HepG2 (cell line): ENCODE results near the gene PTPRE. TPM values are rescaled to one million over a fixed set of nuclear protein-coding genes. Genes with fewer than 3 reads are reported as not detected.

Source experiments
- CBX2 ChIP-seq, 2 experiments: fragments of 200-600 bp in 1 of 2; sonication (generic); formaldehyde crosslinking in 1 of 2; IDR thresholded peaks; 2 replicates each; pipeline versions ENCODE4 v1.7.0 to v1.8.1; 2018 to 2022; ENCODE audit warnings: low read depth in 2 of 2, low read length in 1 of 2, mild to moderate bottlenecking in 1 of 2, missing genetic modification reagents in 1 of 2
- FOXO1 ChIP-seq: sonication (generic); formaldehyde crosslinking; IDR thresholded peaks from 2 replicates; pipeline ENCODE4 v1.4.0; 2020; ENCODE audit warnings: missing genetic modification reagents
- GABPB1 ChIP-seq: IDR thresholded peaks from 2 replicates; pipeline ENCODE4 v1.6.1; 2016; ENCODE audit warnings: mild to moderate bottlenecking, missing genetic modification reagents, moderate library complexity, missing compliant biosample characterization
- JUND ChIP-seq: sonication (generic); formaldehyde crosslinking; IDR thresholded peaks from 2 replicates; pipeline ENCODE4 v1.8.0; 2022; ENCODE audit warnings: mild to moderate bottlenecking, missing genetic modification reagents
- KLF16 ChIP-seq, 2 experiments: sonication (generic) in 1 of 2; formaldehyde crosslinking in 1 of 2; IDR thresholded peaks; 2 replicates each; pipeline versions ENCODE4 v1.6.1 to v1.8.0; 2016 to 2023; ENCODE audit warnings: missing genetic modification reagents in 2 of 2, missing compliant biosample characterization in 1 of 2
- NONO ChIP-seq, 2 experiments: fragments of 450-650 bp in 1 of 2; sonication (generic) in 1 of 2; formaldehyde crosslinking in 1 of 2; IDR thresholded peaks in 1 of 2; conservative IDR thresholded peaks in 1 of 2; 2 replicates each; pipeline versions ENCODE4 v1.6.1 to v1.8.0; 2017 to 2022; ENCODE audit warnings: mild to moderate bottlenecking in 1 of 2, missing genetic modification reagents in 1 of 2, moderate library complexity in 1 of 2
- POLR2G ChIP-seq: fragments of 200-400 bp; formaldehyde crosslinking; IDR thresholded peaks from 2 replicates; pipeline ENCODE4 v1.6.1; 2018; ENCODE audit warnings: mild to moderate bottlenecking, low read depth, low read length, moderate library complexity
- RARA ChIP-seq: IDR thresholded peaks from 2 replicates; pipeline ENCODE4 v1.6.1; 2016; ENCODE audit warnings: missing genetic modification reagents, missing compliant biosample characterization
- REL ChIP-seq: sonication (generic); formaldehyde crosslinking; conservative IDR thresholded peaks from 2 replicates; pipeline ENCODE4 v1.8.0; 2022; ENCODE audit warnings: mild to moderate bottlenecking, missing genetic modification reagents, moderate library complexity
- SATB2 ChIP-seq: sonication (generic); formaldehyde crosslinking; IDR thresholded peaks from 2 replicates; pipeline ENCODE4 v1.5.0; 2020; ENCODE audit warnings: missing genetic modification reagents
- SIN3B ChIP-seq: fragments of 150-350 bp; IDR thresholded peaks from 2 replicates; pipeline ENCODE4 v1.6.1; 2014; ENCODE audit warnings: low read length
- TFAP4 ChIP-seq: sonication (generic); IDR thresholded peaks from 2 replicates; pipeline ENCODE4 v1.6.1; 2016; ENCODE audit warnings: low read depth, borderline replicate concordance
- YEATS4 ChIP-seq: sonication (generic); formaldehyde crosslinking; IDR thresholded peaks from 2 replicates; pipeline ENCODE4 v1.4.0; 2020; ENCODE audit warnings: missing genetic modification reagents, borderline replicate concordance
- ZNF446 ChIP-seq: sonication (generic); formaldehyde crosslinking; IDR thresholded peaks from 2 replicates; pipeline ENCODE4 v1.5.0; 2020; ENCODE audit warnings: mild to moderate bottlenecking, missing genetic modification reagents
- ZNF552 ChIP-seq: sonication (generic); formaldehyde crosslinking; IDR thresholded peaks from 2 replicates; pipeline ENCODE4 v1.9.0; 2022; ENCODE audit warnings: missing genetic modification reagents, mild to moderate bottlenecking, borderline replicate concordance
- ZNF850 ChIP-seq: sonication (generic); formaldehyde crosslinking; conservative IDR thresholded peaks from 2 replicates; pipeline ENCODE4 v1.9.0; 2021; ENCODE audit warnings: mild to moderate bottlenecking, missing genetic modification reagents
- polyA plus RNA-seq, 8 experiments: library from polyadenylated mRNA; depleted of rRNA in 3 of 8; stranded (reverse) in 7 of 8; unstranded in 1 of 8; fragments of >200 nt; fragmentation: Illumina TruSeq in 4 of 8; extraction: Trizol in 4 of 8; gene quantifications; 2 replicates each; pipeline versions ENCODE4 v1.2.1 to v1.2.3, GENCODE V29; 2011 to 2016; ENCODE audit warnings: low read depth in 4 of 8, missing spikeins in 1 of 8, mixed read lengths in 1 of 8; ENCODE audit not compliant: insufficient read depth in 1 of 8
- total RNA-seq, 5 experiments: library from RNA; depleted of rRNA; stranded (reverse); fragments of >200 nt; fragmentation: Illumina TruSeq; extraction: Trizol; gene quantifications; 2 replicates each; pipeline ENCODE4 v1.2.3, GENCODE V29; 2016; ENCODE audit warnings: low read depth in 1 of 5
- TF ChIP-seq, protein P1 (sequence below): sonication (generic); formaldehyde crosslinking; IDR thresholded peaks from 2 replicates; pipeline ENCODE4 v1.5.0; 2020; ENCODE audit warnings: mild to moderate bottlenecking, missing genetic modification reagents
- TF ChIP-seq, protein P2 (sequence below): sonication (generic); formaldehyde crosslinking; IDR thresholded peaks from 2 replicates; pipeline ENCODE4 v1.5.0; 2020; ENCODE audit warnings: missing genetic modification reagents, mild to moderate bottlenecking, borderline replicate concordance
- TF ChIP-seq, protein P3 (sequence below): sonication (generic); formaldehyde crosslinking; conservative IDR thresholded peaks from 2 replicates; pipeline ENCODE4 v1.5.0; 2020; ENCODE audit warnings: missing genetic modification reagents
- TF ChIP-seq, protein P4 (sequence below): sonication (generic); formaldehyde crosslinking; IDR thresholded peaks from 2 replicates; pipeline ENCODE4 v1.4.0; 2020; ENCODE audit warnings: missing genetic modification reagents

Gene PTPRE
- total and polyA plus RNA-seq, 2 of the 13 experiments (the other 11 are each of a cell fraction or from before 2014, with no cell fraction given): 0.01 to 0.02 TPM

- TF ChIP-seq, protein P1, sequence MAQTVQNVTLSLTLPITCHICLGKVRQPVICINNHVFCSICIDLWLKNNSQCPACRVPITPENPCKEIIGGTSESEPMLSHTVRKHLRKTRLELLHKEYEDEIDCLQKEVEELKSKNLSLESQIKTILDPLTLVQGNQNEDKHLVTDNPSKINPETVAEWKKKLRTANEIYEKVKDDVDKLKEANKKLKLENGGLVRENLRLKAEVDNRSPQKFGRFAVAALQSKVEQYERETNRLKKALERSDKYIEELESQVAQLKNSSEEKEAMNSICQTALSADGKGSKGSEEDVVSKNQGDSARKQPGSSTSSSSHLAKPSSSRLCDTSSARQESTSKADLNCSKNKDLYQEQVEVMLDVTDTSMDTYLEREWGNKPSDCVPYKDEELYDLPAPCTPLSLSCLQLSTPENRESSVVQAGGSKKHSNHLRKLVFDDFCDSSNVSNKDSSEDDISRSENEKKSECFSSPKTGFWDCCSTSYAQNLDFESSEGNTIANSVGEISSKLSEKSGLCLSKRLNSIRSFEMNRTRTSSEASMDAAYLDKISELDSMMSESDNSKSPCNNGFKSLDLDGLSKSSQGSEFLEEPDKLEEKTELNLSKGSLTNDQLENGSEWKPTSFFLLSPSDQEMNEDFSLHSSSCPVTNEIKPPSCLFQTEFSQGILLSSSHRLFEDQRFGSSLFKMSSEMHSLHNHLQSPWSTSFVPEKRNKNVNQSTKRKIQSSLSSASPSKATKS (CRISPR knock-in tag): no peak
- TF ChIP-seq POLR2G: peak; percentile 9; the same call in 1 of the 2 replicates
- TF ChIP-seq SIN3B: peak; percentile 90
- TF ChIP-seq JUND (CRISPR knock-in tag): no peak
- no peak for TF ChIP-seq CBX2 (IDR thresholded peaks at IDR 0.05; ENCODE audit: low read depth, low read length)
- TF ChIP-seq CBX2 (CRISPR knock-in tag; IDR thresholded peaks at IDR 0.05; ENCODE audit: low read depth): no peak
- 0 out of 2 replicates have a peak, but pooled peaks have one; percentile 75 for TF ChIP-seq ZNF446
- TF ChIP-seq REL: peak; percentile 91; the same call in 1 of the 2 replicates
- peak; percentile 32; the same call in 1 of the 2 replicates for TF ChIP-seq YEATS4 (CRISPR knock-in tag)
- no peak for TF ChIP-seq SATB2 (CRISPR knock-in tag)
- TF ChIP-seq ZNF850 (CRISPR knock-in tag): no peak
- TF ChIP-seq KLF16 (CRISPR knock-in tag; IDR thresholded peaks at IDR 0.05): peak in 1 of 2 experiments; percentile 17; a peak in 1 of 4 replicates
- TF ChIP-seq, protein P2, sequence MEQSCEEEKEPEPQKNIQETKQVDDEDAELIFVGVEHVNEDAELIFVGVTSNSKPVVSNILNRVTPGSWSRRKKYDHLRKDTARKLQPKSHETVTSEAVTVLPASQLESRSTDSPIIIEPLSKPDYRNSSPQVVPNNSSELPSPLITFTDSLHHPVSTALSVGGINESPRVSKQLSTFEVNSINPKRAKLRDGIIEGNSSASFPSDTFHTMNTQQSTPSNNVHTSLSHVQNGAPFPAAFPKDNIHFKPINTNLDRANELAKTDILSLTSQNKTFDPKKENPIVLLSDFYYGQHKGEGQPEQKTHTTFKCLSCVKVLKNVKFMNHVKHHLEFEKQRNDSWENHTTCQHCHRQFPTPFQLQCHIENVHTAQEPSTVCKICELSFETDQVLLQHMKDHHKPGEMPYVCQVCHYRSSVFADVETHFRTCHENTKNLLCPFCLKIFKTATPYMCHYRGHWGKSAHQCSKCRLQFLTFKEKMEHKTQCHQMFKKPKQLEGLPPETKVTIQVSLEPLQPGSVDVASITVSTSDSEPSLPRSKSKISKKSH (CRISPR knock-in tag): peak; percentile 52; the same call in 1 of the 2 replicates
- TF ChIP-seq NONO (IDR thresholded peaks at IDR 0.05): no peak
- 0 out of 2 replicates have a peak, but pooled peaks have one; percentile 30 for TF ChIP-seq NONO (CRISPR knock-in tag; conservative IDR thresholded peaks at IDR 0.05)
- TF ChIP-seq, protein P3, sequence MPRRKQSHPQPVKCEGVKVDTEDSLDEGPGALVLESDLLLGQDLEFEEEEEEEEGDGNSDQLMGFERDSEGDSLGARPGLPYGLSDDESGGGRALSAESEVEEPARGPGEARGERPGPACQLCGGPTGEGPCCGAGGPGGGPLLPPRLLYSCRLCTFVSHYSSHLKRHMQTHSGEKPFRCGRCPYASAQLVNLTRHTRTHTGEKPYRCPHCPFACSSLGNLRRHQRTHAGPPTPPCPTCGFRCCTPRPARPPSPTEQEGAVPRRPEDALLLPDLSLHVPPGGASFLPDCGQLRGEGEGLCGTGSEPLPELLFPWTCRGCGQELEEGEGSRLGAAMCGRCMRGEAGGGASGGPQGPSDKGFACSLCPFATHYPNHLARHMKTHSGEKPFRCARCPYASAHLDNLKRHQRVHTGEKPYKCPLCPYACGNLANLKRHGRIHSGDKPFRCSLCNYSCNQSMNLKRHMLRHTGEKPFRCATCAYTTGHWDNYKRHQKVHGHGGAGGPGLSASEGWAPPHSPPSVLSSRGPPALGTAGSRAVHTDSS (CRISPR knock-in tag): no peak
- TF ChIP-seq FOXO1: no peak
- TF ChIP-seq, protein P4, sequence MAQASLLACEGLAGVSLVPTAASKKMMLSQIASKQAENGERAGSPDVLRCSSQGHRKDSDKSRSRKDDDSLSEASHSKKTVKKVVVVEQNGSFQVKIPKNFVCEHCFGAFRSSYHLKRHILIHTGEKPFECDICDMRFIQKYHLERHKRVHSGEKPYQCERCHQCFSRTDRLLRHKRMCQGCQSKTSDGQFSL (CRISPR knock-in tag): no peak
- TF ChIP-seq ZNF552 (CRISPR knock-in tag): no peak
- peak; percentile 36; the same call in 1 of the 2 replicates for TF ChIP-seq GABPB1 (CRISPR knock-in tag)
- TF ChIP-seq TFAP4: no peak
- no peak for TF ChIP-seq RARA
Measured at GRCh38 chr10:128125944-128126764, 219.3 kb downstream of the PTPRE start, which contains the start of gene MKI67 (continued).
